Measurements from ENCODE around the gene USP12. TPM values are rescaled to one million over a fixed set of nuclear protein-coding genes. Genes with fewer than 3 reads are reported as not detected.
"Not testable (repeated sequence)": the region's sequence is repeated elsewhere in the genome, so short reads cannot be mapped to it uniquely, and the experiment has no call there.

USP12 gene
- total RNA-seq, 2 donors from 2014 or later = 22.6 to 40.5 TPM

- H3K27me3 ChIP-seq (replicated peaks; ENCODE audit: insufficient read depth) = no peaks in the 10 kb centered on the region
- no peaks in the 10 kb centered on the region for H3K36me3 ChIP-seq
- ATAC-seq (ENCODE audit: insufficient number of reproducible peaks, low FRiP score, low read depth) (no peak), DNase-seq (ENCODE audit: low spot score) (no peak)
- peak overlapping the region in 1 of 2 donors; percentile 38 for H3K27ac ChIP-seq
- H3K4me1 ChIP-seq (ENCODE audit: control insufficient read depth in 1 of 2, low read depth in 2 of 2) = peaks cover 15 to 27% of the 10 kb centered on the region in 2 donors
- no peaks in the 10 kb centered on the region for H3K9me3 ChIP-seq
- H3K4me3 ChIP-seq = no peak overlapping the region
- TF ChIP-seq CTCF (IDR thresholded peaks at IDR 0.05) = no peak
Measured at GRCh38 chr13:27079421-27079958, 92.1 kb downstream of the USP12 start.

- DNase-seq (ENCODE audit: low spot score) (no peak), ATAC-seq (ENCODE audit: insufficient number of reproducible peaks, low FRiP score, low read depth) (no peak)
- Histone ChIP-seq H3K36me3 (peaks cover 6% of the 10 kb centered on the region), H3K27ac (no peak overlapping the region), H3K9me3 (no peaks in the 10 kb centered on the region), H3K4me3 (no peak overlapping the region), H3K4me1 (ENCODE audit: control insufficient read depth in 1 of 2, low read depth in 2 of 2) (peaks cover 15 to 27% of the 10 kb centered on the region in 2 donors), H3K27me3 (replicated peaks; ENCODE audit: insufficient read depth) (no peaks in the 10 kb centered on the region)
- no peak for TF ChIP-seq CTCF (IDR thresholded peaks at IDR 0.05)
Measured at GRCh38 chr13:27077451-27077850, 94.2 kb downstream of the USP12 start.

GRCh38 chr13:27076421-27076820 is 95.2 kb downstream of the USP12 start:
- no peak overlapping the region for H3K27ac ChIP-seq

GRCh38 chr13:27073186-27073585 is 98.4 kb downstream of the USP12 start:
- H3K27me3 ChIP-seq (replicated peaks; ENCODE audit: insufficient read depth) = no peaks in the 10 kb centered on the region
- no peak overlapping the region for H3K27ac ChIP-seq
- no peak for TF ChIP-seq CTCF (IDR thresholded peaks at IDR 0.05)
- DNase-seq (ENCODE audit: low spot score) = no peak
- no peaks in the 10 kb centered on the region for H3K9me3 ChIP-seq
- peaks cover 9% of the 10 kb centered on the region for H3K36me3 ChIP-seq
- peaks cover 11 to 18% of the 10 kb centered on the region in 2 donors for H3K4me1 ChIP-seq (ENCODE audit: control insufficient read depth in 1 of 2, low read depth in 2 of 2)
- ATAC-seq (ENCODE audit: insufficient number of reproducible peaks, low FRiP score, low read depth) = no peak
- H3K4me3 ChIP-seq = no peak overlapping the region

More at GRCh38 chr13:27076421-27076820, 95.2 kb downstream of the USP12 start:
- no peaks in the 10 kb centered on the region for H3K27me3 ChIP-seq (replicated peaks; ENCODE audit: insufficient read depth)
- no peak overlapping the region for H3K4me3 ChIP-seq
- no peak for ATAC-seq (ENCODE audit: insufficient number of reproducible peaks, low FRiP score, low read depth)
- no peaks in the 10 kb centered on the region for H3K9me3 ChIP-seq
- H3K4me1 ChIP-seq (ENCODE audit: control insufficient read depth in 1 of 2, low read depth in 2 of 2) = peaks cover 15 to 27% of the 10 kb centered on the region in 2 donors
- DNase-seq (ENCODE audit: low spot score) = no peak
- H3K36me3 ChIP-seq = peaks cover 6% of the 10 kb centered on the region
- no peak for TF ChIP-seq CTCF (IDR thresholded peaks at IDR 0.05)

GRCh38 chr13:27066123-27066522 is 105.5 kb downstream of the USP12 start:
- not testable (repeated sequence) for ATAC-seq (ENCODE audit: insufficient number of reproducible peaks, low FRiP score, low read depth); DNase-seq (ENCODE audit: low spot score)

GRCh38 chr13:27065582-27065981 is 106.0 kb downstream of the USP12 start:
- ATAC-seq (ENCODE audit: insufficient number of reproducible peaks, low FRiP score, low read depth) = no peak

More at GRCh38 chr13:27066123-27066522, 105.5 kb downstream of the USP12 start:
- H3K27ac ChIP-seq; H3K4me1 ChIP-seq (ENCODE audit: control insufficient read depth in 1 of 2, low read depth in 2 of 2); H3K4me3 ChIP-seq; H3K9me3 ChIP-seq; H3K27me3 ChIP-seq (replicated peaks; ENCODE audit: insufficient read depth); H3K36me3 ChIP-seq: not testable (repeated sequence)

More at GRCh38 chr13:27065582-27065981, 106.0 kb downstream of the USP12 start:
- H3K27me3 ChIP-seq (replicated peaks; ENCODE audit: insufficient read depth) = no peaks in the 10 kb centered on the region
- peaks cover 8% of the 10 kb centered on the region for H3K36me3 ChIP-seq
- no peak overlapping the region for H3K27ac ChIP-seq
- H3K4me1 ChIP-seq (ENCODE audit: control insufficient read depth in 1 of 2, low read depth in 2 of 2) = peaks cover 5 to 9% of the 10 kb centered on the region in 2 donors
- H3K9me3 ChIP-seq = peaks cover 2% of the 10 kb centered on the region
- no peak for DNase-seq (ENCODE audit: low spot score)
- TF ChIP-seq CTCF (IDR thresholded peaks at IDR 0.05) = no peak
- no peak overlapping the region for H3K4me3 ChIP-seq
